IPS-18a (cell line): ENCODE data around the gene LPCAT1.
"Not testable (repeated sequence)": the region's sequence is repeated elsewhere in the genome, so short reads cannot be mapped to it uniquely, and the experiment has no call there.

Source experiments
- H3K27ac ChIP-seq: one replicate; pipeline ENCODE4 v1.5.1; 2013; ENCODE audit warnings: low read length
- H3K27me3 ChIP-seq: one replicate; pipeline ENCODE4 v1.6.1; 2013; ENCODE audit warnings: mild to moderate bottlenecking, low read length; ENCODE audit not compliant: control insufficient read depth, insufficient read depth
- H3K36me3 ChIP-seq: one replicate; pipeline ENCODE4 v1.6.1; 2013; ENCODE audit warnings: low read depth, low read length; ENCODE audit not compliant: control insufficient read depth
- H3K4me1 ChIP-seq: one replicate; pipeline ENCODE4 v1.6.1; 2013; ENCODE audit warnings: low read depth, low read length; ENCODE audit not compliant: control insufficient read depth
- H3K4me3 ChIP-seq: one replicate; pipeline ENCODE4 v1.5.1; 2013; ENCODE audit warnings: low read length
- H3K9ac ChIP-seq: one replicate; pipeline ENCODE4 v1.6.1; 2013; ENCODE audit warnings: mild to moderate bottlenecking, low read length, moderate library complexity
- H3K9me3 ChIP-seq: one replicate; pipeline ENCODE4 v1.6.1; 2013; ENCODE audit warnings: low read depth, low read length; ENCODE audit not compliant: control insufficient read depth

Gene LPCAT1

GRCh38 chr5:1522601-1523479, 920 bp downstream of the LPCAT1 start:
- Histone ChIP-seq H3K36me3 (peaks cover 18% of the 10 kb centered on the region), H3K4me3 (peak overlapping the region; percentile 76), H3K9me3 (no peaks in the 10 kb centered on the region), H3K9ac (peak overlapping the region; percentile 68), H3K4me1 (peaks cover 18% of the 10 kb centered on the region), H3K27me3 (no peaks in the 10 kb centered on the region), H3K27ac (no peak overlapping the region)

GRCh38 chr5:1521671-1522600, 1.8 kb downstream of the LPCAT1 start:
- Histone ChIP-seq H3K27me3 (no peaks in the 10 kb centered on the region), H3K4me3 (peak overlapping the region; percentile 76), H3K9me3 (no peaks in the 10 kb centered on the region), H3K9ac (peak overlapping the region; percentile 68), H3K4me1 (peaks cover 25% of the 10 kb centered on the region), H3K27ac (no peak overlapping the region), H3K36me3 (peaks cover 18% of the 10 kb centered on the region)

GRCh38 chr5:1520791-1521453, 2.8 kb downstream of the LPCAT1 start:
- peaks cover 18% of the 10 kb centered on the region for H3K36me3 ChIP-seq
- H3K4me1 ChIP-seq, result peaks cover 35% of the 10 kb centered on the region
- no peaks in the 10 kb centered on the region for H3K9me3 ChIP-seq
- no peaks in the 10 kb centered on the region for H3K27me3 ChIP-seq
- H3K4me3 ChIP-seq, result no peak overlapping the region
- H3K27ac ChIP-seq, result no peak overlapping the region
- no peak overlapping the region for H3K9ac ChIP-seq

DNA sequence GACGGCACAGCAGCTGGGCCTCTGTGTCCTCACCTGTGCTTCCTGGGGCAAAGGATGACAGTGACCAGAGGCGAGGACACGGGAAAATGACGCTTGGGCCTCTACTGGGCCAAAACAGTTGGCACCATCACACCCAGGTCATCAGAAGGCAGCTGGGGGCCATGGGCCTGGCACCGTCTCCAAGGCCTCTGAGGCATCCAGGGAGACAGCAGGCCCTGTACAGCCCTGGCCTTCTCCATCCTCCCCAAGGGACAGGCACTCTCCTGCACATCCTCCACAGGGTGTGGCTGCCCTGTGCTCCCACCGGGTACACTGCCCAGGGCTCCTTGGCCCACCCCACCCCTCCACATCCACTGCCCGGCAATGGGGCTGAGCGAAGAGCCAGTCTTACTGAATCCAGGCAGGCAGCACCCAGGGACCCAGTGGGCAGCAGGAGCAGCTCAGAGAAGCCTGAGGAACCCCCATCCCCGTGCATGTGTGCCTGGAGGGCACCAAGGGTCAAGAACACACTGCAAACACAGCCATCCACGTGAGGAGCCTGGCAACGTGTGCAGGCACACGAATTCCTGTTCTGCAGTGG, 4.0 kb downstream of the LPCAT1 start:
- H3K4me3 ChIP-seq, result no peak overlapping the region
- no peak overlapping the region for H3K9ac ChIP-seq
- H3K36me3 ChIP-seq, result peaks cover 18% of the 10 kb centered on the region
- no peaks in the 10 kb centered on the region for H3K9me3 ChIP-seq
- H3K27ac ChIP-seq, result no peak overlapping the region
- peaks cover 44% of the 10 kb centered on the region for H3K4me1 ChIP-seq
- no peaks in the 10 kb centered on the region for H3K27me3 ChIP-seq

DNA sequence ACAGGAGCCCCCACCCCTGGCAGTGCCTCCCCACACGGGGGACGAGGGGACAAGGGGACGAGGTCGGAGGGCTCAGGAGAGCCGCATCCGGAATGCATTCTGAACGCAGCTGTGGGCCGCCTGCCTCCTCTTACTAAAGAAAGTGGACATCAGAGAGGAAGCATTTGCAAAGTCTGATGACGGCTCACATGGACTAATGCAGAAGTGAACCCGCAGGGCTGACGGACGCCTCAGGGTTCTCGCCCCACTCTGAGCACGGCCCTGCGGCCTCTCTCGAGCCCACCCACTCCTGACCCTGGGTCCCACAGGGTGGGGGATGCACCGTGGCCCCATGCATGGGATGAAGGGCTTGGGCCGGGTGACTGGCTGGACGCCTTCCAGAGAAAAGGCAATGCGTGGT, 5.9 kb downstream of the LPCAT1 start:
- Histone ChIP-seq H3K27ac (no peak overlapping the region), H3K27me3 (no peaks in the 10 kb centered on the region), H3K36me3 (peaks cover 18% of the 10 kb centered on the region), H3K4me3 (no peak overlapping the region), H3K9me3 (no peaks in the 10 kb centered on the region), H3K4me1 (peaks cover 58% of the 10 kb centered on the region), H3K9ac (no peak overlapping the region)

DNA sequence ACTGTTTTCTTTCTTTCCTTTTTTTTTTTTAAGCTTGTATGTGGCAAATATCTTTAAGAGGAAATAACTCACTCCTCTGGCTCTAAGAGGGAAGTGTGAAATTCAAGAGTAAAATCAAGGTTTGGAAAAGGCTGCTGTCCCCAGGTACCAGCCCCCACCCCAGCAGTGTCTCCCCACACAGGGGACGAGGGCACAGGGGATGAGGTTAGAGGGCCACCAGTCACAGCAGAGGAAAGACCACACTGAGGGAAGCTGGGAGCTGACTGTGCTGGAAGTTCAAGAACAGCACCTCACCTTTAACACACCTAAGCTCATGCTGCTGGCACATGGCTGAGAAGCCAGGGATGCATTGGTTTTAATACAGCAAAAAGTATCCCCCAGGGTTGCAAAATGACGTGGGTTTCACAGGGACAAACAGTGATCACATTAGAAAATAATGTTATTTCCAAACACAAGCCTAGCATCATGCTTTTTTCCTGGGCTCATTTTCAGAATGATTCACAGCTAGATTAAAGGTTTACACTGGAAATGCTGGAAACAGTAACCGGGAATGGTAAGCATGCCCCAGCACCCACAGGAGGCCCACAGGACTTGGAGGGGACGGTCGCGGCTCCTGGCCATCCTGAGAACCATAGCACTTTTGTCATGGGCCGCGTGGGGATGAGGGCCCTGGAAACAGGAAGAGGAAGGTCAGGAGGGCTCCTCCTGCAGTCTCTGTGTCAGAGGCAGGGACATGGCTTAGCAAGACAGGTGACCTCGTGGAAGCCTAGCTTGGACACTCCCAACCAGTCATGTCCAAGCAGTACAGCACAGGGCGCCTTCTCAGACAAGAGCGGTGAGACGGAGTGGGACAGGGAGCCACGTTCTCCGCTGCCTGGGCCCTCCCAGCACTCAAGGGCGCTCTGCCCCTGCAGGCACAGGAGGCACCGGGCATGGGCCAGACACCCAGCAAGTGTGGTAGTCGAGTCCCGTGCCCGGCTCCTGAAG, 6.9 kb downstream of the LPCAT1 start:
- Histone ChIP-seq H3K9ac (peak overlapping the region; percentile 70), H3K27me3 (no peaks in the 10 kb centered on the region), H3K9me3 (no peaks in the 10 kb centered on the region), H3K4me3 (no peak overlapping the region), H3K36me3 (peaks cover 24% of the 10 kb centered on the region), H3K4me1 (peaks cover 60% of the 10 kb centered on the region), H3K27ac (peak overlapping the region; percentile 5)

GRCh38 chr5:1515921-1516571, 7.7 kb downstream of the LPCAT1 start:
- no peaks in the 10 kb centered on the region for H3K27me3 ChIP-seq
- peak overlapping the region; percentile 89 for H3K27ac ChIP-seq
- peak overlapping the region; percentile 70 for H3K9ac ChIP-seq
- peaks cover 57% of the 10 kb centered on the region for H3K4me1 ChIP-seq
- H3K4me3 ChIP-seq, result no peak overlapping the region
- peaks cover 26% of the 10 kb centered on the region for H3K36me3 ChIP-seq
- no peaks in the 10 kb centered on the region for H3K9me3 ChIP-seq

GRCh38 chr5:1515311-1515920, 8.3 kb downstream of the LPCAT1 start:
- H3K36me3 ChIP-seq, result peaks cover 26% of the 10 kb centered on the region
- peak overlapping the region; percentile 70 for H3K9ac ChIP-seq
- H3K27ac ChIP-seq, result peak overlapping the region; percentile 89
- peak overlapping the region; percentile 36 for H3K4me3 ChIP-seq
- H3K4me1 ChIP-seq, result peaks cover 55% of the 10 kb centered on the region
- H3K9me3 ChIP-seq, result no peaks in the 10 kb centered on the region
- no peaks in the 10 kb centered on the region for H3K27me3 ChIP-seq

DNA sequence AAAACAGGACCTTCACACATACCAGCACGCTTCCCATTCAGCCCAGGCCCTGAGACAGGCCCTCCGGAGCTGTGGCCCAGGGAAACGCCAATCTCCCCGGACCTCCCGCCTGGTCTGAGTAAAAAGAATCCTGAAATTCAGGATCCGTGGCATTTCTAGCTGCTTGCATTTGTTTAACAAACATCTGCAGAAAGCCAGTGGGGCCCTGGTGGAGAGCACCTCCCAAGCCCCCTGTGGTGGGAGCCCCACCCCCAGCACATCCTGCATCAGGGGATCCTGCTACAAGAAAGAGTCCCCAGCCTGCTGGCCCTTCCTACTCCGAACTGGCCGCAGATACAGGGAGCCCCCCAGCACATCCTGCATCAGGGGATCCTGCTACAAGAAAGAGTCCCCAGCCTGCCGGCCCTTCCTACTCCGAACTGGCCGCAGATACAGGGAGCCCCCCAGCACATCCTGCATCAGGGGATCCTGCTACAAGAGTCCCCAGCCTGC, 8.9 kb downstream of the LPCAT1 start:
- H3K9ac ChIP-seq, result peak overlapping the region; percentile 70

More for the DNA sequence above, 8.9 kb downstream of the LPCAT1 start:
- not testable (repeated sequence) for H3K9me3 ChIP-seq, H3K27me3 ChIP-seq
- Histone ChIP-seq H3K4me1 (peaks cover 55% of the 10 kb centered on the region), H3K36me3 (peaks cover 27% of the 10 kb centered on the region), H3K4me3 (peak overlapping the region; percentile 36), H3K27ac (peak overlapping the region; percentile 89)
